DND-41 (cell line): ENCODE results near the gene RAB29.
A peak's percentile ranks its signal among the peaks of the same experiment; 100 is the strongest.

Source experiments
- ATAC-seq: fragments of 200-7000 bp; cut with Tn5 transposase; 3 replicates; pipeline ENCODE4 v1.9.1; 2021; ENCODE audit warnings: low read depth; ENCODE audit not compliant: insufficient read depth
- DNase-seq: peaks from one replicate; pipeline ENCODE4 v3.0.0-alpha.2; 2020
- H2AFZ ChIP-seq: 2 replicates; pipeline ENCODE4 v1.6.0; 2012; ENCODE audit warnings: low read depth, low read length
- H3K27ac ChIP-seq: 2 replicates; pipeline ENCODE4 v1.5.1; 2012; ENCODE audit warnings: low read length, inconsistent platforms
- H3K27me3 ChIP-seq: fragments of 200-600 bp; sonication (generic); 2 replicates; pipeline ENCODE4 v1.6.0; 2012; ENCODE audit warnings: low read length, mild to moderate bottlenecking, inconsistent platforms; ENCODE audit not compliant: insufficient read depth, poor library complexity
- H3K36me3 ChIP-seq: 2 replicates; pipeline ENCODE4 v1.5.1; 2012; ENCODE audit warnings: low read length, inconsistent platforms; ENCODE audit not compliant: insufficient read depth
- H3K4me1 ChIP-seq: 2 replicates; pipeline ENCODE4 v1.5.1; 2012; ENCODE audit warnings: mild to moderate bottlenecking, low read length; ENCODE audit not compliant: insufficient read depth
- H3K4me2 ChIP-seq: 2 replicates; pipeline ENCODE4 v1.6.0; 2012; ENCODE audit warnings: mild to moderate bottlenecking, moderate library complexity, low read length, inconsistent platforms; ENCODE audit not compliant: insufficient read depth
- H3K4me3 ChIP-seq, 2 experiments: fragments of 200-600 bp in 1 of 2; shearing (Covaris generic) in 1 of 2; 2 replicates each; pipeline ENCODE4 v1.5.1; 2012 to 2016; ENCODE audit warnings: inconsistent platforms in 2 of 2, low read length in 2 of 2, mild to moderate bottlenecking in 2 of 2, low read depth in 1 of 2, moderate library complexity in 1 of 2
- H3K79me2 ChIP-seq: 2 replicates; pipeline ENCODE4 v1.6.0; 2012; ENCODE audit warnings: low read length, inconsistent platforms; ENCODE audit not compliant: insufficient read depth
- H3K9ac ChIP-seq: 2 replicates; pipeline ENCODE4 v1.6.0; 2012; ENCODE audit warnings: low read depth, mild to moderate bottlenecking, inconsistent platforms, low read length, moderate library complexity
- H3K9me3 ChIP-seq: 2 replicates; pipeline ENCODE4 v1.5.1; 2012; ENCODE audit warnings: low read length, moderate library complexity, mild to moderate bottlenecking, inconsistent platforms; ENCODE audit not compliant: insufficient read depth, severe bottlenecking
- H4K20me1 ChIP-seq: 2 replicates; pipeline ENCODE4 v1.6.0; 2012; ENCODE audit warnings: low read length; ENCODE audit not compliant: insufficient read depth
- EZH2 ChIP-seq: IDR thresholded peaks from 3 replicates; pipeline ENCODE4 v1.6.1; 2012; ENCODE audit warnings: borderline replicate concordance, low read depth, mild to moderate bottlenecking, moderate library complexity, low read length, inconsistent platforms; ENCODE audit not compliant: severe bottlenecking
- TF ChIP-seq, protein P1 (sequence below): IDR thresholded peaks from 2 replicates; pipeline ENCODE4 v1.5.1; 2012; ENCODE audit warnings: borderline replicate concordance, low read length, moderate library complexity, mild to moderate bottlenecking; ENCODE audit not compliant: poor library complexity, severe bottlenecking; ENCODE audit errors: extremely low read depth

RAB29 gene

GRCh38 chr1:205817988-205818387, 42.7 kb upstream of the RAB29 start:
- Histone ChIP-seq H3K36me3 (peaks cover 4% of the 10 kb centered on the region; the same call in 1 of the 2 replicates), H3K9ac (no peak overlapping the region), H3K79me2 (peaks cover 9% of the 10 kb centered on the region), H3K9me3 (no peaks in the 10 kb centered on the region), H3K4me1 (peaks cover 30% of the 10 kb centered on the region), H3K4me2 (no peak overlapping the region), H2AFZ (no peak overlapping the region), H3K27ac (no peak overlapping the region), H3K27me3 (no peaks in the 10 kb centered on the region), H3K4me3 (no peak overlapping the region), H4K20me1 (no peaks in the 10 kb centered on the region)
- DNase-seq (no peak), ATAC-seq (no peak)
- no peak for TF ChIP-seq EZH2
- TF ChIP-seq, protein P1, sequence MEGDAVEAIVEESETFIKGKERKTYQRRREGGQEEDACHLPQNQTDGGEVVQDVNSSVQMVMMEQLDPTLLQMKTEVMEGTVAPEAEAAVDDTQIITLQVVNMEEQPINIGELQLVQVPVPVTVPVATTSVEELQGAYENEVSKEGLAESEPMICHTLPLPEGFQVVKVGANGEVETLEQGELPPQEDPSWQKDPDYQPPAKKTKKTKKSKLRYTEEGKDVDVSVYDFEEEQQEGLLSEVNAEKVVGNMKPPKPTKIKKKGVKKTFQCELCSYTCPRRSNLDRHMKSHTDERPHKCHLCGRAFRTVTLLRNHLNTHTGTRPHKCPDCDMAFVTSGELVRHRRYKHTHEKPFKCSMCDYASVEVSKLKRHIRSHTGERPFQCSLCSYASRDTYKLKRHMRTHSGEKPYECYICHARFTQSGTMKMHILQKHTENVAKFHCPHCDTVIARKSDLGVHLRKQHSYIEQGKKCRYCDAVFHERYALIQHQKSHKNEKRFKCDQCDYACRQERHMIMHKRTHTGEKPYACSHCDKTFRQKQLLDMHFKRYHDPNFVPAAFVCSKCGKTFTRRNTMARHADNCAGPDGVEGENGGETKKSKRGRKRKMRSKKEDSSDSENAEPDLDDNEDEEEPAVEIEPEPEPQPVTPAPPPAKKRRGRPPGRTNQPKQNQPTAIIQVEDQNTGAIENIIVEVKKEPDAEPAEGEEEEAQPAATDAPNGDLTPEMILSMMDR = no peak

DNA sequence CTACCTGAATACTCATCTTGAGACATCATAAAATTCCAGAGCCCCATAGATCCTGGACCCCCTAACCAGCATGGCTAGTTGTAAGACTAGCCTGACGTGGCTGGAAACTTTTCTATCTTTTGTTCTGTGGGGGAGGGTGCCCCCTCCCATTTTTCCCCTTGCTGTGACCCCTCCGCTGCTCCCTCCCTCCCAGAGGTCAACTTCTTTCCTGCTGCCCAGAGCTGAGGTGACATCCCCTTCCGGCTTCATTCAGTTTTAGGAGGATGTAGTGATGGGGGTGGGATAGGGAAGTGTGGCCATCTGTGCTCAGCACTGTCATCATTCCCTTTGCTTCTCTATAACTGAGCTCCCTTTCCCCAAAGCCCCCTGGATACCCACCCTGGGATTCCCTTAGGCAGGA, 42.1 kb upstream of the RAB29 start:
- Histone ChIP-seq H3K4me1 (peaks cover 25% of the 10 kb centered on the region), H3K9me3 (no peaks in the 10 kb centered on the region), H3K27me3 (no peaks in the 10 kb centered on the region), H3K79me2 (peaks cover 14% of the 10 kb centered on the region), H2AFZ (no peak overlapping the region), H3K27ac (no peak overlapping the region), H3K36me3 (peaks cover 4% of the 10 kb centered on the region; the same call in 1 of the 2 replicates), H3K4me3 (no peak overlapping the region), H4K20me1 (no peaks in the 10 kb centered on the region), H3K4me2 (no peak overlapping the region), H3K9ac (no peak overlapping the region)
- TF ChIP-seq EZH2 = no peak
- TF ChIP-seq, protein P1 = no peak
- ATAC-seq (no peak), DNase-seq (no peak)

- Histone ChIP-seq H2AFZ (peak overlapping the region; percentile 90), H3K4me2 (peak overlapping the region; percentile 97), H3K36me3 (peaks cover 26% of the 10 kb centered on the region), H3K4me1 (peaks cover 53% of the 10 kb centered on the region), H3K79me2 (peaks cover 51% of the 10 kb centered on the region), H3K9ac (peak overlapping the region; percentile 90), H3K27ac (peak overlapping the region; percentile 70), H3K27me3 (no peaks in the 10 kb centered on the region), H3K9me3 (no peaks in the 10 kb centered on the region), H3K4me3 (peak overlapping the region; percentile 70 to 92), H4K20me1 (peaks cover 12% of the 10 kb centered on the region; the same call in 1 of the 2 replicates)
- TF ChIP-seq, protein P1 = no peak
- no peak for TF ChIP-seq EZH2
- no peak for DNase-seq
- no peak for ATAC-seq
Observed at GRCh38 chr1:205813755-205814058, 38.4 kb upstream of the RAB29 start.
